RCC 7860 (cell line): Measurements from ENCODE around the gene CHAC1.

Experiments
- DNase-seq: peaks from one replicate; pipeline ENCODE4 v3.0.0-alpha.2; 2015; ENCODE audit warnings: low spot score
- FAIRE-seq: peaks from 2 replicates; lab custom pipeline; 2012; peaks lifted over from hg19 to GRCh38; lab: Jason Lieb, UNC

The CHAC1 gene

GRCh38 chr15:40923551-40923950 is 29.7 kb upstream of the CHAC1 start:
- no peak for DNase-seq
- no peak for FAIRE-seq

GRCh38 chr15:40925495-40925862 is 27.8 kb upstream of the CHAC1 start:
- FAIRE-seq (no peak), DNase-seq (no peak)

GRCh38 chr15:40925863-40926658 is 27.2 kb upstream of the CHAC1 start:
- FAIRE-seq (no peak), DNase-seq (no peak)

- FAIRE-seq: no peak
- no peak for DNase-seq
Measured at GRCh38 chr15:40926659-40927494, 26.4 kb upstream of the CHAC1 start.

- DNase-seq (no peak), FAIRE-seq (no peak)
Measured at GRCh38 chr15:40927495-40927872, 25.8 kb upstream of the CHAC1 start.

GRCh38 chr15:40927873-40928806 is 25.1 kb upstream of the CHAC1 start:
- no peak for FAIRE-seq
- no peak for DNase-seq

GRCh38 chr15:40928821-40929659 is 24.2 kb upstream of the CHAC1 start, which contains the start of gene DLL4:
Gene DLL4, plus strand, starts transcription at chr15:40929340. Its CDS starts 329 bp downstream, at chr15:40929669.
- no peak for FAIRE-seq
- DNase-seq: no peak

GRCh38 chr15:40929660-40930429 is 23.4 kb upstream of the CHAC1 start:
- DNase-seq: no peak
- no peak for FAIRE-seq

GRCh38 chr15:40930430-40931299 is 22.6 kb upstream of the CHAC1 start:
- DNase-seq (no peak), FAIRE-seq (no peak)

GRCh38 chr15:40931300-40932142 is 21.8 kb upstream of the CHAC1 start:
- DNase-seq (no peak), FAIRE-seq (no peak)

- DNase-seq: no peak
- no peak for FAIRE-seq
Measured at GRCh38 chr15:40932156-40932555, 21.1 kb upstream of the CHAC1 start.

- FAIRE-seq: no peak
- no peak for DNase-seq
Measured at GRCh38 chr15:40932649-40933516, 20.4 kb upstream of the CHAC1 start.

GRCh38 chr15:40933517-40933902 is 19.8 kb upstream of the CHAC1 start:
- no peak for DNase-seq
- FAIRE-seq: no peak

GRCh38 chr15:40934457-40934856 is 18.8 kb upstream of the CHAC1 start:
- FAIRE-seq (no peak), DNase-seq (no peak)

GRCh38 chr15:40936234-40936708 is 17.0 kb upstream of the CHAC1 start:
- FAIRE-seq (no peak), DNase-seq (no peak)
